NOMO-1 treated with DMSO at 0.1 percent for 48 hours (cell line): ENCODE measurements around the gene RASGEF1C.
"Not testable (repeated sequence)": the region's sequence is repeated elsewhere in the genome, so short reads cannot be mapped to it uniquely, and the experiment has no call there.

ENCODE experiments used
- DNase-seq: peaks from one replicate; lab custom pipeline; 2025; ENCODE audit not compliant: unreplicated experiment; lab: John Stamatoyannopoulos, UW

RASGEF1C gene

GRCh38 chr5:180138214-180138975, 70.6 kb downstream of the RASGEF1C start:
- no peak for DNase-seq

- DNase-seq, result no peak
Measured at GRCh38 chr5:180137401-180138213, 71.4 kb downstream of the RASGEF1C start.

- no peak for DNase-seq
Measured at GRCh38 chr5:180136630-180137381, 72.2 kb downstream of the RASGEF1C start.

GRCh38 chr5:180135967-180136629, 72.9 kb downstream of the RASGEF1C start:
- no peak for DNase-seq

- DNase-seq, result peak; percentile 11
Measured at GRCh38 chr5:180135128-180135955, 73.7 kb downstream of the RASGEF1C start.

GRCh38 chr5:180133971-180134508, 75.0 kb downstream of the RASGEF1C start:
- DNase-seq, result no peak

GRCh38 chr5:180133551-180133950, 75.5 kb downstream of the RASGEF1C start:
- no peak for DNase-seq

- DNase-seq, result no peak
Measured at GRCh38 chr5:180133060-180133459, 76.0 kb downstream of the RASGEF1C start.

GRCh38 chr5:180130876-180131740, 77.9 kb downstream of the RASGEF1C start:
- DNase-seq, result no peak

GRCh38 chr5:180130291-180130869, 78.6 kb downstream of the RASGEF1C start:
- no peak for DNase-seq

- no peak for DNase-seq
Measured at GRCh38 chr5:180129291-180130190, 79.5 kb downstream of the RASGEF1C start.

GRCh38 chr5:180128671-180129261, 80.2 kb downstream of the RASGEF1C start:
- DNase-seq, result no peak

GRCh38 chr5:180127682-180128670, 81.0 kb downstream of the RASGEF1C start:
- no peak for DNase-seq

GRCh38 chr5:180126716-180127681, 82.0 kb downstream of the RASGEF1C start:
- no peak for DNase-seq

- not testable (repeated sequence) for DNase-seq
Measured at GRCh38 chr5:180126156-180126555, 82.9 kb downstream of the RASGEF1C start.
